NT2/D1 (cell line): ENCODE results near the gene DPEP1.

Experiments used
- DNase-seq: peaks from one replicate; pipeline ENCODE4 v3.0.0-alpha.2; 2011; ENCODE audit warnings: low read depth, low spot score
- H3K27me3 ChIP-seq: 2 replicates; pipeline ENCODE4 v1.6.0; 2011; ENCODE audit warnings: mild to moderate bottlenecking; ENCODE audit not compliant: insufficient read length, insufficient read depth
- H3K36me3 ChIP-seq: 2 replicates; pipeline ENCODE4 v1.6.1; 2011; ENCODE audit warnings: mild to moderate bottlenecking, low read length, mixed read lengths; ENCODE audit not compliant: insufficient read depth, insufficient read length
- H3K4me1 ChIP-seq: 2 replicates; pipeline ENCODE4 v1.5.1; 2011; ENCODE audit not compliant: insufficient read depth, insufficient read length
- H3K4me3 ChIP-seq: 2 replicates; pipeline ENCODE4 v1.5.1; 2011; ENCODE audit warnings: low read depth; ENCODE audit not compliant: insufficient read length
- H3K9ac ChIP-seq: 2 replicates; pipeline ENCODE4 v1.6.0; 2011; ENCODE audit warnings: low read depth; ENCODE audit not compliant: insufficient read length
- H3K9me3 ChIP-seq: 2 replicates; pipeline ENCODE4 v1.5.1; 2011; ENCODE audit warnings: mild to moderate bottlenecking, low read length; ENCODE audit not compliant: insufficient read depth
- SUZ12 ChIP-seq: IDR thresholded peaks from 2 replicates; pipeline ENCODE4 v1.6.1; 2011; ENCODE audit not compliant: insufficient read length, insufficient read depth; ENCODE audit errors: extremely low read depth
- YY1 ChIP-seq: IDR thresholded peaks from 2 replicates; pipeline ENCODE4 v1.6.1; 2011; ENCODE audit not compliant: insufficient read length, insufficient read depth
- ZNF274 ChIP-seq: IDR thresholded peaks from 2 replicates; pipeline ENCODE4 v1.6.1; 2011; ENCODE audit warnings: mild to moderate bottlenecking, low read depth, low read length

The DPEP1 gene

GRCh38 chr16:89598199-89598598 lies 15.2 kb upstream of the DPEP1 start:
- Histone ChIP-seq H3K9me3 (no peaks in the 10 kb centered on the region), H3K4me1 (peaks cover 28% of the 10 kb centered on the region), H3K4me3 (no peak overlapping the region), H3K9ac (no peak overlapping the region), H3K27me3 (peaks cover 7% of the 10 kb centered on the region), H3K36me3 (peaks cover 20% of the 10 kb centered on the region)
- DNase-seq, result no peak
- no peak for TF ChIP-seq ZNF274
- no peak for TF ChIP-seq SUZ12
- TF ChIP-seq YY1, result no peak

DNA sequence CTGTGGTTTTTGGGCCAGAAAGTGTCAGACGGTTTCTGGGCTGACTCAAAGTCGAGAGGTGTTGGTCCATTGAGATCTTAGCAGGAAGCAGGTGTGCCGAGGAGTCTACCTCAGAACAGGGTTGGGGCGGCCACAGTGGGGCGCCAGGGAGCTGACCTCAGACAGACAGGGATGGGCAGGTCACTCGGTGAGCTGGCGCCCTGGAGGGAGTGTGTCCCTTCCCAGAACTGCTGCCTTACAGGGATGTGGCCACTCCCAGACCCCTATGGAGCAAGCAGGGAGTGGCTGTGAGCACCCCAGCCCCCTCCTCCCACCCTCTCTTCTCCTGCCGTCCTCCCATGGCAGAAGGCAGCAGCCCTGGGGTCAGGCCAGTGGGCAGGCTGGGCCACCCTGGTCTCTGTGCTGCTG lies 14.0 kb upstream of the DPEP1 start:
- H3K36me3 ChIP-seq, result peaks cover 14% of the 10 kb centered on the region
- peaks cover 28% of the 10 kb centered on the region for H3K4me1 ChIP-seq
- no peaks in the 10 kb centered on the region for H3K9me3 ChIP-seq
- H3K27me3 ChIP-seq, result peaks cover 7% of the 10 kb centered on the region
- H3K4me3 ChIP-seq, result no peak overlapping the region
- peak overlapping the region; percentile 42 for H3K9ac ChIP-seq
- TF ChIP-seq SUZ12, result no peak
- TF ChIP-seq YY1, result no peak
- no peak for TF ChIP-seq ZNF274
- DNase-seq, result peak; percentile 67

DNA sequence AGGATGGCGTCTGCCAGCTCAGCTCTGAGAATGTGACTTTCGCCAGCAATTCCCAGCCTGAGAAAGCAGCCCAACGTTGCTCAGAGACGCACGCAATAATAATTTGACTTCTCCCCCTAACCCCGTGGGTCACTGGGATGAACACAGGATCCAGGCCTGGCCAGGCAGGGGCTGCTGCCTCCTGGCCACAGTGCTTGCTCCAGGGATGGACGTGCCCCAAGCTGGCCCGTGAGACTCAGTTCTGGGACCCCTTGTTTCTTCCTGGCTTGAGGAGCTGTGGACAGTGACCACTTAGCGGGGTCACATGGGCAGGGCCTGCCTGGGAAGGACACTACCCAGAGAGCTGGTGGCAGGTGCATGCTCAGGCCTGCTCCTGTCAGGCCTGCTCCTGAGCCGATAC lies 13.5 kb upstream of the DPEP1 start:
- H3K4me3 ChIP-seq, result no peak overlapping the region
- peaks cover 7% of the 10 kb centered on the region for H3K27me3 ChIP-seq
- no peaks in the 10 kb centered on the region for H3K9me3 ChIP-seq
- peak overlapping the region; percentile 42 for H3K9ac ChIP-seq
- peaks cover 28% of the 10 kb centered on the region for H3K4me1 ChIP-seq
- TF ChIP-seq SUZ12 (no peak), ZNF274 (no peak), YY1 (no peak)
- H3K36me3 ChIP-seq, result peaks cover 14% of the 10 kb centered on the region
- no peak for DNase-seq

DNA sequence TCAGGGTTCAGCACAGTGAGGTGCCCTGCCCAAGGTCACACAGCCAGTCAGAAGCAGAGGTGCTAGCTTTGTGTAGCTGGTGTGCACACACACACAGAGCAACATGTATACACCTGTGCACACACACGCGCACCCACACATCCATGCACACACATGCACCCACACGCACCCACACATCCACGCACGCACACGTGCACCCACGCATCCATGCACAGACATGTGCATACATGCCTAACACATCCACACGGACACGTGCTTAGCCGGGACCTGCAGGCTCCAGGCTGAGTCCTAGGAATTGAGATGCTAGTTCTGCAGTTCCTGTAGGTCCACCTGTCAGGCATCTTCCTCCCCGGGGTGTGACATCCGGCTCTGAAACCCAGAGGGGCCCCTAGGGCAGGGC lies 13.0 kb upstream of the DPEP1 start:
- Histone ChIP-seq H3K9me3 (no peaks in the 10 kb centered on the region), H3K36me3 (peaks cover 11% of the 10 kb centered on the region), H3K9ac (no peak overlapping the region), H3K27me3 (peaks cover 7% of the 10 kb centered on the region), H3K4me1 (peaks cover 28% of the 10 kb centered on the region), H3K4me3 (no peak overlapping the region)
- no peak for TF ChIP-seq ZNF274
- TF ChIP-seq YY1, result no peak
- no peak for TF ChIP-seq SUZ12
- no peak for DNase-seq

- H3K36me3 ChIP-seq, result peaks cover 6% of the 10 kb centered on the region
- DNase-seq, result no peak
- TF ChIP-seq SUZ12 (no peak), ZNF274 (no peak), YY1 (no peak)
- peaks cover 7% of the 10 kb centered on the region for H3K27me3 ChIP-seq
- no peak overlapping the region for H3K9ac ChIP-seq
- peaks cover 28% of the 10 kb centered on the region for H3K4me1 ChIP-seq
- no peak overlapping the region for H3K4me3 ChIP-seq
- H3K9me3 ChIP-seq, result no peaks in the 10 kb centered on the region
Observed at GRCh38 chr16:89600956-89601355, 12.5 kb upstream of the DPEP1 start.

GRCh38 chr16:89601906-89602272 lies 11.6 kb upstream of the DPEP1 start:
- TF ChIP-seq SUZ12 (no peak), YY1 (no peak), ZNF274 (no peak)
- peak overlapping the region; percentile 74 for H3K9ac ChIP-seq
- H3K4me3 ChIP-seq, result no peak overlapping the region
- H3K4me1 ChIP-seq, result peaks cover 28% of the 10 kb centered on the region
- no peaks in the 10 kb centered on the region for H3K9me3 ChIP-seq
- no peaks in the 10 kb centered on the region for H3K36me3 ChIP-seq
- H3K27me3 ChIP-seq, result peaks cover 7% of the 10 kb centered on the region
- no peak for DNase-seq

DNA sequence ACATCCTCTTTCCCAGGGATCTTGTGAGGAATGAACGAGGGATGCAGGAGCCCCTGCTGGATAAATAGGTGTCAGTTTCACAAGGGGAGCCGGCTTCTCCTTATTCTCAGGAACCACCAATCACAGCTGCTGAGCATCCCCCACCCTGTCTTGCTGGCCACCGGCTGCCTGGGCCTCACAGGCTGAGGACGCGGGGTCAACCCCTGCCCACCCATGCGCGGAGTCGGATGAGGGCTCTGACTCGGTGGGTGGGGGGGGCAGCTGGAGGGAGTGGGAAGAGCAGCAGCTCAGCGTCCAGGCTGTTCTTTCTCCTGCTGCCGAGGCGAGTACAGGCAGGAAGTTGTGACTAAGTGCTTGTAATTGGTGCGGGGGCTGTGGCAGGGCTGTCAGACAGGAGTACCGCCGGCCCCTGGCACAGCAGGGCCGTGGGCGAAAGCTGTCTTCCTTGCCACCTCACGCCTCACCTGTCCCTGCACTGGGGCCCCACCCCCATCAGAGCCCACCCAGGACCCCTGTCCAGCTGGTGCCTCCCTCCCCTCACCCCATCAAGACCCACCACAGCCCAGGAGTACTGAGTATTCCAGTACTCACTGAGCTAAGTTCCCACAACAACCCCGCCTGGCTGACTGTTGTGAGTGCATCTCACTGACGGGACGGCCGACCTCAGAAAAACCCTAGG lies 11.0 kb upstream of the DPEP1 start:
- H3K9me3 ChIP-seq, result no peaks in the 10 kb centered on the region
- peak overlapping the region; percentile 27 for H3K4me3 ChIP-seq
- peak; percentile 39 for DNase-seq
- H3K36me3 ChIP-seq, result no peaks in the 10 kb centered on the region
- peak overlapping the region; percentile 38 for H3K9ac ChIP-seq
- TF ChIP-seq YY1, result no peak
- no peak for TF ChIP-seq SUZ12
- TF ChIP-seq ZNF274, result no peak
- peaks cover 28% of the 10 kb centered on the region for H3K4me1 ChIP-seq
- H3K27me3 ChIP-seq, result peaks cover 7% of the 10 kb centered on the region
